GM10248 (cell line): ENCODE data around the gene UBXN7.
"Not testable (repeated sequence)": the region's sequence is repeated elsewhere in the genome, so short reads cannot be mapped to it uniquely, and the experiment has no call there.

Experiments
- CTCF ChIA-PET: fragments of 300-600 bp; sonication (Branson Sonifier 250); formaldehyde crosslinking; extraction: SDS; loops from one replicate; lab custom pipeline; 2021; ENCODE audit warnings: antibody characterized with exemption; lab: Yijun Ruan, JAX
- POLR2A ChIA-PET: fragments of 350-650 bp; sonication (Branson Sonifier 250); formaldehyde crosslinking; extraction: SDS; loops from one replicate; lab custom pipeline; 2020; ENCODE audit warnings: antibody characterized with exemption; lab: Yijun Ruan, JAX
- DNase-seq: peaks from one replicate; pipeline ENCODE4 v3.0.0; 2012; ENCODE audit errors: extremely low spot score
- CTCF ChIP-seq: IDR thresholded peaks from 2 replicates; pipeline ENCODE4 v1.5.1; 2012; ENCODE audit warnings: mild to moderate bottlenecking, low read depth; ENCODE audit errors: extremely low read depth, missing control alignments, control extremely low read depth

UBXN7 gene

GRCh38 chr3:196355668-196356067, 76.6 kb downstream of the UBXN7 start:
- DNase-seq, result no peak
- TF ChIP-seq CTCF, result no peak
- ChIA-PET POLR2A (no interaction called here), CTCF (no interaction called here)

- POLR2A ChIA-PET, result interaction anchor here (0.6 kb wide), 1 partner anchor 15 kb away, joined by 4 read pairs; no protein-coding TSS in a partner anchor
- CTCF ChIA-PET, result interaction anchor here (0.9 to 1.1 kb wide), 3 partner anchors 8 to 73 kb away, joined by 3 to 4 read pairs (median 3); no protein-coding TSS in a partner anchor
- TF ChIP-seq CTCF, result no peak
- no peak for DNase-seq
Observed at GRCh38 chr3:196354132-196354531, 78.1 kb downstream of the UBXN7 start.

- DNase-seq, result no peak
- TF ChIP-seq CTCF, result no peak
- ChIA-PET POLR2A (no interaction called here), CTCF (interaction anchor here (0.9 to 1.9 kb wide), 4 partner anchors 10 to 99 kb away, joined by 3 to 6 read pairs (median 4); no protein-coding TSS in a partner anchor)
Observed at GRCh38 chr3:196351541-196351940, 80.7 kb downstream of the UBXN7 start.

DNA sequence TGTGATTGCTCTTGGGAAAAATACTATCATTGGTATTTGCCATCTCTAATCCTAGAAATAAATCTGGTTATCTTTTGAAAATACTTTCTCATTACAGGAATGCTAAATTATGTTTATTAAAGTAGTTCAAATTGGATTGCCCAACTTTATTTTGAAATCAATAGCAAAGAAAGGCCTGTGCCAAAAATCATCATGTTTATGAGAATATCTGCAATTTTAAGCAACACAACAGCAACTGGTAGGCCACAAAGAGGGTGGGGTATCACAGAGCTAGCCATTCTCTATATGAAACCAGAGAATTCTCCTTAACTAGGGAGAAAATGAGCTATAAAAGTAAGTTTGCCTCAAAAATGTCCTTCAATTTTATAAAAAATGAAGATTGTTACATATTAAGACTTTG, 82.2 kb downstream of the UBXN7 start:
- no peak for TF ChIP-seq CTCF

GRCh38 chr3:196348698-196349097, 83.5 kb downstream of the UBXN7 start:
- ChIA-PET CTCF (no interaction called here), POLR2A (no interaction called here)
- TF ChIP-seq CTCF, result no peak
- DNase-seq, result no peak

More for the DNA sequence above, 82.2 kb downstream of the UBXN7 start:
- DNase-seq, result no peak
- ChIA-PET CTCF (interaction anchor here (0.6 to 1.9 kb wide), 4 partner anchors 9 to 17 kb away, joined by 3 to 6 read pairs (median 3); no protein-coding TSS in a partner anchor), POLR2A (interaction anchor here (0.5 kb wide), 1 partner anchor 109 kb away, joined by 7 read pairs; no protein-coding TSS in a partner anchor)

- CTCF ChIA-PET, result no interaction called here
- POLR2A ChIA-PET, result no interaction called here
- TF ChIP-seq CTCF, result no peak
- DNase-seq, result peak; percentile 45
Observed at GRCh38 chr3:196344663-196345062, 87.6 kb downstream of the UBXN7 start.

DNA sequence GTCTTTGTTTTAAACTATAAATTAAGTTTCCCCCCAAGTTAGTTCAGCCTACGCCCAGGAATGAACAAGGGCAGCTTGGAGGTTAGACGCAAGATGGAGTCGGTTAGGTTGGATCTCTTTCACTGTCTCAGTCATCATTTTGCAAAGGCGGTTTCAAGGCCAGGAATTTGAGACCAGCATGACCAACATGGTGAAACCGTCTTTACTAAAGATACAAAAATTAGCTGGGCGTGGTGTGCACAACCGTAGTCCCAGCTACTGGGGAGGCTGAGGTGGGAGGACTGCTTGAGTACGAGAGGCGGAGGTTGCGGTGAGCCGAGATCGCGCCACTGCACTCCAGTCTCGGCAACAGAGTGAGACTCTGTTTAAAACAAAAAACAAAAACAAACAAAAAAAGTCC, 88.3 kb downstream of the UBXN7 start:
- POLR2A ChIA-PET, DNase-seq: not testable (repeated sequence)
- CTCF ChIA-PET, result interaction anchor here (1.0 kb wide), 1 partner anchor 90 kb away, joined by 3 read pairs; no protein-coding TSS in a partner anchor
